Stimulated activated CD8-positive, alpha-beta memory T cell treated with anti-CD3 and anti-CD28 coated beads, Interleukin-12 subunit alpha, Interleukin-12 subunit beta, amount 100 ng/mL, for 24 hours (primary cell): ENCODE data around the gene LCE1D.

ENCODE experiments used
- DNase-seq: peaks from one replicate; pipeline ENCODE4 v3.0.0-alpha.2; 2020; ENCODE audit errors: extremely low read depth

LCE1D gene

GRCh38 chr1:152796421-152796820, at the start of gene LCE1D:
Gene LCE1D (plus strand): TSS chr1:152796721. CDS start chr1:152797795, 1,074 bp downstream.
- DNase-seq, result no peak

GRCh38 chr1:152747831-152748230, 48.7 kb upstream of the LCE1D start:
- DNase-seq, result no peak

GRCh38 chr1:152752225-152752624, 44.3 kb upstream of the LCE1D start:
- no peak for DNase-seq

- no peak for DNase-seq
Measured at GRCh38 chr1:152753586-152753985, 42.9 kb upstream of the LCE1D start.

- no peak for DNase-seq
Measured at GRCh38 chr1:152756872-152757271, 39.6 kb upstream of the LCE1D start.

- DNase-seq, result no peak
Measured at GRCh38 chr1:152757747-152758146, 38.8 kb upstream of the LCE1D start, which contains the start of gene KPRP. Gene KPRP (plus strand): TSS chr1:152758025. CDS start chr1:152759589, 1,564 bp downstream.

- no peak for DNase-seq
Measured at GRCh38 chr1:152758636-152759035, 37.9 kb upstream of the LCE1D start.

- no peak for DNase-seq
Measured at GRCh38 chr1:152759453-152760173, 36.9 kb upstream of the LCE1D start.

- no peak for DNase-seq
Measured at GRCh38 chr1:152760551-152761190, 35.9 kb upstream of the LCE1D start.

- no peak for DNase-seq
Measured at GRCh38 chr1:152761609-152762213, 34.8 kb upstream of the LCE1D start.

- no peak for DNase-seq
Measured at GRCh38 chr1:152768847-152769533, 27.5 kb upstream of the LCE1D start.

- no peak for DNase-seq
Measured at GRCh38 chr1:152770411-152770810, 26.1 kb upstream of the LCE1D start.

- no peak for DNase-seq
Measured at GRCh38 chr1:152774875-152775274, 21.6 kb upstream of the LCE1D start, which contains the start of gene LCE1F. Gene LCE1F (plus strand): TSS chr1:152775140. CDS start chr1:152776372, 1,232 bp downstream.

- no peak for DNase-seq
Measured at GRCh38 chr1:152776361-152776760, 20.2 kb upstream of the LCE1D start.

- no peak for DNase-seq
Measured at GRCh38 chr1:152777510-152778137, 18.9 kb upstream of the LCE1D start.

GRCh38 chr1:152783095-152783494, 13.4 kb upstream of the LCE1D start:
- DNase-seq, result no peak

- DNase-seq, result no peak
Measured at GRCh38 chr1:152786077-152786476, 10.4 kb upstream of the LCE1D start, which contains the start of gene LCE1E. Gene LCE1E (plus strand): TSS chr1:152786257. CDS start chr1:152787300, 1,043 bp downstream.

GRCh38 chr1:152795686-152796085, 835 bp upstream of the LCE1D start:
- no peak for DNase-seq

- DNase-seq, result no peak
Measured at GRCh38 chr1:152801333-152801732, 4.8 kb downstream of the LCE1D start.

GRCh38 chr1:152806576-152806975, 10.1 kb downstream of the LCE1D start, which contains the start of gene LCE1C:
Gene LCE1C (minus strand): TSS chr1:152806651. CDS start chr1:152805478, 1,173 bp downstream.
- DNase-seq, result no peak

GRCh38 chr1:152811050-152811449, 14.5 kb downstream of the LCE1D start:
- no peak for DNase-seq
